Middle frontal gyrus (tissue), 1 donor: Measurements from ENCODE around the gene TCEAL5.
"Not testable (repeated sequence)": the region's sequence is repeated elsewhere in the genome, so short reads cannot be mapped to it uniquely, and the experiment has no call there.

Source experiments
- DNase-seq: peaks from one replicate; pipeline ENCODE4 v3.0.0-alpha.2; 2015; ENCODE audit warnings: low spot score; ENCODE audit errors: extremely low spot score

Gene TCEAL5

GRCh38 chrX:103276581-103277002, at the start of gene TCEAL5:
Gene TCEAL5 (minus strand): TSS chrX:103276750. CDS start chrX:103274563, 2,187 bp downstream.
- peak; percentile 45 for DNase-seq

GRCh38 chrX:103311399-103311780, 34.8 kb upstream of the TCEAL5 start:
- no peak for DNase-seq

- DNase-seq = peak; percentile 58
Observed at GRCh38 chrX:103310555-103311398, 34.2 kb upstream of the TCEAL5 start, which contains the start of gene BEX2. Gene BEX2 (minus strand): TSS chrX:103310990. CDS start chrX:103309976, 1,014 bp downstream.

- no peak for DNase-seq
Observed at GRCh38 chrX:103309860-103310554, 33.5 kb upstream of the TCEAL5 start.

- not testable (repeated sequence) for DNase-seq
Observed at GRCh38 chrX:103305666-103306065, 29.1 kb upstream of the TCEAL5 start.

GRCh38 chrX:103304705-103305104, 28.2 kb upstream of the TCEAL5 start:
- no peak for DNase-seq

- DNase-seq = no peak
Observed at GRCh38 chrX:103293118-103293517, 16.6 kb upstream of the TCEAL5 start.

- no peak for DNase-seq
Observed at GRCh38 chrX:103279624-103280023, 3.1 kb upstream of the TCEAL5 start.

GRCh38 chrX:103275947-103276567, 493 bp downstream of the TCEAL5 start:
- DNase-seq = no peak

- DNase-seq = no peak
Observed at GRCh38 chrX:103274284-103274683, 2.3 kb downstream of the TCEAL5 start.

GRCh38 chrX:103258275-103258674, 18.3 kb downstream of the TCEAL5 start:
- no peak for DNase-seq

GRCh38 chrX:103256651-103257050, 19.9 kb downstream of the TCEAL5 start:
- no peak for DNase-seq

- peak; percentile 69 for DNase-seq
Observed at GRCh38 chrX:103254921-103255493, 21.5 kb downstream of the TCEAL5 start, which contains the start of gene TCEAL8. Gene TCEAL8 (minus strand): TSS chrX:103255155. CDS start chrX:103253979, 1,176 bp downstream.

GRCh38 chrX:103254171-103254824, 22.3 kb downstream of the TCEAL5 start:
- DNase-seq = no peak

- DNase-seq = no peak
Observed at GRCh38 chrX:103253608-103254007, 22.9 kb downstream of the TCEAL5 start.

- DNase-seq = no peak
Observed at GRCh38 chrX:103250977-103251376, 25.6 kb downstream of the TCEAL5 start.

- no peak for DNase-seq
Observed at GRCh38 chrX:103249805-103250204, 26.7 kb downstream of the TCEAL5 start.

GRCh38 chrX:103248553-103248952, 28.0 kb downstream of the TCEAL5 start:
- no peak for DNase-seq

- no peak for DNase-seq
Observed at GRCh38 chrX:103240155-103240554, 36.4 kb downstream of the TCEAL5 start.

GRCh38 chrX:103236296-103236695, 40.3 kb downstream of the TCEAL5 start:
- DNase-seq = no peak

GRCh38 chrX:103235608-103236007, 40.9 kb downstream of the TCEAL5 start:
- not testable (repeated sequence) for DNase-seq
